ENCODE measurements around the gene AGPS.
"Not testable (repeated sequence)": the region's sequence is repeated elsewhere in the genome, so short reads cannot be mapped to it uniquely, and the experiment has no call there.

The AGPS gene

GRCh38 chr2:177410629-177411028 lies 18.1 kb downstream of the AGPS start:
- not testable (repeated sequence) for DNase-seq (ENCODE audit: low read depth, low spot score)

GRCh38 chr2:177413703-177414102 lies 21.1 kb downstream of the AGPS start:
- DNase-seq (ENCODE audit: low read depth, low spot score) = no peak

More at GRCh38 chr2:177410629-177411028, 18.1 kb downstream of the AGPS start:
- H3K27ac ChIP-seq = not testable (repeated sequence)

GRCh38 chr2:177419274-177419673 lies 26.7 kb downstream of the AGPS start:
- H3K27ac ChIP-seq = peak overlapping the region; percentile 70
- peak; percentile 46 for DNase-seq (ENCODE audit: low read depth, low spot score)

More at GRCh38 chr2:177413703-177414102, 21.1 kb downstream of the AGPS start:
- no peak overlapping the region for H3K27ac ChIP-seq

- no peak for DNase-seq (ENCODE audit: low read depth, low spot score)
- H3K27ac ChIP-seq = no peak overlapping the region
Observed at GRCh38 chr2:177422271-177422670, 29.7 kb downstream of the AGPS start.

GRCh38 chr2:177424120-177424519 lies 31.5 kb downstream of the AGPS start:
- not testable (repeated sequence) for H3K27ac ChIP-seq; DNase-seq (ENCODE audit: low read depth, low spot score)

GRCh38 chr2:177424620-177425019 lies 32.0 kb downstream of the AGPS start:
- not testable (repeated sequence) for H3K27ac ChIP-seq; DNase-seq (ENCODE audit: low read depth, low spot score)

- DNase-seq (ENCODE audit: low read depth, low spot score) = no peak
- H3K27ac ChIP-seq = no peak overlapping the region
Observed at GRCh38 chr2:177427316-177427715, 34.7 kb downstream of the AGPS start.

- not testable (repeated sequence) for H3K27ac ChIP-seq; DNase-seq (ENCODE audit: low read depth, low spot score)
Observed at GRCh38 chr2:177427936-177428335, 35.4 kb downstream of the AGPS start.

- DNase-seq (ENCODE audit: low read depth, low spot score) = peak; percentile 10
- H3K27ac ChIP-seq = peak overlapping the region; percentile 4
Observed at GRCh38 chr2:177429688-177430325, 37.2 kb downstream of the AGPS start.

- DNase-seq (ENCODE audit: low read depth, low spot score) = no peak
- no peak overlapping the region for H3K27ac ChIP-seq
Observed at GRCh38 chr2:177430411-177430810, 37.8 kb downstream of the AGPS start.

- not testable (repeated sequence) for DNase-seq (ENCODE audit: low read depth, low spot score)
Observed at GRCh38 chr2:177431111-177431725, 38.6 kb downstream of the AGPS start.

GRCh38 chr2:177432703-177433102 lies 40.1 kb downstream of the AGPS start:
- no peak for DNase-seq (ENCODE audit: low read depth, low spot score)
- H3K27ac ChIP-seq = no peak overlapping the region

More at GRCh38 chr2:177431111-177431725, 38.6 kb downstream of the AGPS start:
- H3K27ac ChIP-seq = not testable (repeated sequence)

- DNase-seq (ENCODE audit: low read depth, low spot score) = no peak
Observed at GRCh38 chr2:177433402-177433801, 40.8 kb downstream of the AGPS start.

GRCh38 chr2:177434475-177434874 lies 41.9 kb downstream of the AGPS start:
- DNase-seq (ENCODE audit: low read depth, low spot score) = no peak
- no peak overlapping the region for H3K27ac ChIP-seq

More at GRCh38 chr2:177433402-177433801, 40.8 kb downstream of the AGPS start:
- no peak overlapping the region for H3K27ac ChIP-seq

- DNase-seq (ENCODE audit: low read depth, low spot score) = no peak
- no peak overlapping the region for H3K27ac ChIP-seq
Observed at GRCh38 chr2:177445200-177445599, 52.6 kb downstream of the AGPS start.

GRCh38 chr2:177448031-177448430 lies 55.5 kb downstream of the AGPS start:
- DNase-seq (ENCODE audit: low read depth, low spot score) = no peak
- no peak overlapping the region for H3K27ac ChIP-seq

GRCh38 chr2:177449159-177449558 lies 56.6 kb downstream of the AGPS start:
- no peak for DNase-seq (ENCODE audit: low read depth, low spot score)
- no peak overlapping the region for H3K27ac ChIP-seq

- DNase-seq (ENCODE audit: low read depth, low spot score) = no peak
- H3K27ac ChIP-seq = no peak overlapping the region
Observed at GRCh38 chr2:177455187-177455586, 62.6 kb downstream of the AGPS start.

- not testable (repeated sequence) for DNase-seq (ENCODE audit: low read depth, low spot score); H3K27ac ChIP-seq
Observed at GRCh38 chr2:177459756-177460155, 67.2 kb downstream of the AGPS start.

GRCh38 chr2:177460973-177461585 lies 68.5 kb downstream of the AGPS start:
- no peak overlapping the region for H3K27ac ChIP-seq
- DNase-seq (ENCODE audit: low read depth, low spot score) = no peak

- no peak for DNase-seq (ENCODE audit: low read depth, low spot score)
Observed at GRCh38 chr2:177464549-177464948, 72.0 kb downstream of the AGPS start.

More at GRCh38 chr2:177464549-177464948, 72.0 kb downstream of the AGPS start:
- no peak overlapping the region for H3K27ac ChIP-seq

Measured in epithelial cell of prostate (primary cell).